ENCODE measurements around the gene MYPN. TPM values are rescaled to one million over a fixed set of nuclear protein-coding genes. Genes with fewer than 3 reads are reported as not detected.

MYPN gene
- total RNA-seq, 1 donor from 2014 or later, result 124 TPM

DNA sequence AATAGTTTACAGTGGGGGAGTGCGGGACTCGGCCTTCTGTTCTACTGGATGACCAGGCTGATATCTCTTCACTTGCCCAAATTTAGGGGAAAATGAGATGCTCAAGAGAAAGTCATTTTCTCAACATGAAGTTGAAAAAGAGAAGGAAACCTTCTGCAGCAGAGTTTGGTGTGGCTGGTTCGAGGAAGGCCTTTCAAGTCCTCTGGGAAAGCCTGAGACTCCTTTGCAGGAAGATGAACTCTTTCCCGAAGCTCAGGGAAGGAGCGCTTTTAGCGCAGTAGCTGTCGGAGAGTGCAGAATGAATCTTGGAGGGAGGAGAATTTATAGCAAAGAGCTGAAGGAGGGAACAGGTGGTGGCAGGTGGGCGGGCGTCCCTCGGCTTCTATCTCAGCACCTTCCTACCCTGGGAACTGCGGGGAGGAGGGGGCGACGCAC, 122.5 kb downstream of the MYPN start, which contains the start of gene ATOH7:
TSS of gene ATOH7 (minus strand) at position 297 of the 435 bp plus-strand sequence. CDS start 436 bp downstream, outside the sequence.
- Histone ChIP-seq H3K9me3 (replicated peaks) (no peaks in the 10 kb centered on the region), H3K36me3 (no peaks in the 10 kb centered on the region), H3K4me3 (peak within 1 kb of the TSS; percentile 75), H3K27me3 (ENCODE audit: low read depth) (peaks cover 2% of the 10 kb centered on the region), H3K27ac (replicated peaks) (peak within 1 kb of the TSS; percentile 76), H3K4me1 (peaks cover 8% of the 10 kb centered on the region)
- intact Hi-C loops (cut with micrococcal nuclease), result no loop called here
- DNase-seq, result no peak
- TF ChIP-seq, protein P1, sequence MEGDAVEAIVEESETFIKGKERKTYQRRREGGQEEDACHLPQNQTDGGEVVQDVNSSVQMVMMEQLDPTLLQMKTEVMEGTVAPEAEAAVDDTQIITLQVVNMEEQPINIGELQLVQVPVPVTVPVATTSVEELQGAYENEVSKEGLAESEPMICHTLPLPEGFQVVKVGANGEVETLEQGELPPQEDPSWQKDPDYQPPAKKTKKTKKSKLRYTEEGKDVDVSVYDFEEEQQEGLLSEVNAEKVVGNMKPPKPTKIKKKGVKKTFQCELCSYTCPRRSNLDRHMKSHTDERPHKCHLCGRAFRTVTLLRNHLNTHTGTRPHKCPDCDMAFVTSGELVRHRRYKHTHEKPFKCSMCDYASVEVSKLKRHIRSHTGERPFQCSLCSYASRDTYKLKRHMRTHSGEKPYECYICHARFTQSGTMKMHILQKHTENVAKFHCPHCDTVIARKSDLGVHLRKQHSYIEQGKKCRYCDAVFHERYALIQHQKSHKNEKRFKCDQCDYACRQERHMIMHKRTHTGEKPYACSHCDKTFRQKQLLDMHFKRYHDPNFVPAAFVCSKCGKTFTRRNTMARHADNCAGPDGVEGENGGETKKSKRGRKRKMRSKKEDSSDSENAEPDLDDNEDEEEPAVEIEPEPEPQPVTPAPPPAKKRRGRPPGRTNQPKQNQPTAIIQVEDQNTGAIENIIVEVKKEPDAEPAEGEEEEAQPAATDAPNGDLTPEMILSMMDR (IDR thresholded peaks at IDR 0.05; ENCODE audit: borderline replicate concordance), result no peak

DNA sequence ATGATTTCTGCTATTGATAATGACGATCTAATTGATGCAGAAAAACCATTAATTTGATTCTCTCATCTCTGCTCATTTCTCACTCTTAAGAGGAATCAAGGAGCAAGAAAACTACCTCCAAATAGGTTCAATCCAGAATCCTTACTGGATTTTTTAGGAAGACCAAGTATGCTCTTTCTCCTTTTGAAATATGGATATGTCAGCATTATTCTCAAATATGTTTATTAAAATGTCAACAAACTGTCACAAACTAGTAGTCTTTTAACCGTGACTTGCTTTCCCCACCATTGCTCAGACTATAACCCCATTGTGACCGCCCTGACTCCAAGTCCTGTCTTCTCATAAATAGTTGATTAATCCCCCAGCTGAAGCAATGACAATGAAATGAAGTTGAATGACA, 123.8 kb downstream of the MYPN start:
- Histone ChIP-seq H3K27ac (replicated peaks) (no peak overlapping the region), H3K4me3 (no peak overlapping the region), H3K9me3 (replicated peaks) (no peaks in the 10 kb centered on the region), H3K27me3 (ENCODE audit: low read depth) (no peaks in the 10 kb centered on the region), H3K4me1 (peaks cover 8% of the 10 kb centered on the region), H3K36me3 (no peaks in the 10 kb centered on the region)
- no peak for DNase-seq
- intact Hi-C loops (cut with micrococcal nuclease), result no loop called here
- TF ChIP-seq, protein P1 (IDR thresholded peaks at IDR 0.05; ENCODE audit: borderline replicate concordance), result no peak

DNA sequence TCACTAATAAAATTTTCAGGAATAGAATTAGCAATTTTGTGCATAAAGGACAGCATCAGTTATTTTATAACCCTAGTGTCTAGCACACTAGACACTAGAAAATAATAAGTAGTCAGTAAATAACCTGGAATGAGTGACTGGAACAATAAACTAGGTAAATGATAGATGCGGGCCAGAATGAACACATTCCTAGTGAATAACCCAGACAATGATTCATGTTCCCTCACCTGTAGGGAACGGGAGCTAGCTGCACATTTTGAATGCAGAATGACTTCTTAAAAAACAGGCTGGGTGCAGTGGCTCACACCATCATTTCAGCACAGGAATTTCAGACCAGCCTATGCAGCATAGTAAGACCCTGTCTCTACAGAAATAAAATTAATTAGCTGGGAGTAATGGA, 125.8 kb downstream of the MYPN start:
- no peaks in the 10 kb centered on the region for H3K27me3 ChIP-seq (ENCODE audit: low read depth)
- no peak overlapping the region for H3K4me3 ChIP-seq
- TF ChIP-seq, protein P1 (IDR thresholded peaks at IDR 0.05; ENCODE audit: borderline replicate concordance), result no peak
- H3K27ac ChIP-seq (replicated peaks), result no peak overlapping the region
- no peak for DNase-seq
- peaks cover 8% of the 10 kb centered on the region for H3K4me1 ChIP-seq
- no peaks in the 10 kb centered on the region for H3K36me3 ChIP-seq
- intact Hi-C loops (cut with micrococcal nuclease), result no loop called here
- no peaks in the 10 kb centered on the region for H3K9me3 ChIP-seq (replicated peaks)

DNA sequence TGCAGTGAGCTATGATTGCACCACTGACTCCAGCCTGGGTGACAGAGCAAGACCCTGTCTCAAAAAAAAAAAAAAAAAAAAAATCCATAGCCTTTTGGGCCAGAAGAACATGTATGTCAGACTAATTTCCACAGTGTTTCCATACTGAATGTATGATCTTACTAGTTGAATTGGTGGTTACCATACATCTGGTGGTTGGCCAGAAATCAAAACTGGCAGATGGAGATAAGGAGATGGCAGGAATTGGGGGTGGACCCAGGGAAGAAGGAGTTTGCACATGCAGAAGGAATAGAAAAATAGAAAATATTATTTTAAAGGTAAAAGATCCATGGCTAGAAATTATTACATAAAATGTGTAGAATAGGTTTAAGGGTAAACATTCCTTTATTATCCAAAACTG, 126.3 kb downstream of the MYPN start:
- TF ChIP-seq, protein P1 (IDR thresholded peaks at IDR 0.05; ENCODE audit: borderline replicate concordance), result no peak
- Histone ChIP-seq H3K4me1 (peaks cover 7% of the 10 kb centered on the region), H3K9me3 (replicated peaks) (no peaks in the 10 kb centered on the region), H3K27ac (replicated peaks) (no peak overlapping the region), H3K36me3 (no peaks in the 10 kb centered on the region), H3K4me3 (no peak overlapping the region), H3K27me3 (ENCODE audit: low read depth) (no peaks in the 10 kb centered on the region)
- no peak for DNase-seq
- intact Hi-C loops (cut with micrococcal nuclease), result no loop called here

DNA sequence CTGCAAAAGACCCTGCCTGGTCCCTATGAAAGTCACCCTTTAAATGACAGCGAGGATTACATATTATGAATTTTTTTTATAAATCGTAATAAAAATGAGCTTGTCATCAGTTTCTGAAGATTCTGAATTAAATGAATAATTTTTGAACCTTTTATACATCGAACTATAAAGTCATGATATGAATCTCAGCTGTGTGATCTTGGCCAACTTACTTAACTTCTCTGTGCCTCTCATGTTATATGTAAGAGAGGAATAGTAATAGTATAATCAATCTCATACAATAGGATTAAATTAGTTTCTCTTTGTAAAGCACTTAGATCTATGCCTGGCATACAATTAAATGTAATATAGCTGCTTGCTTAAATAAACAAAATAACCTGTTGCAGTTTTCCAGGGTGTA, 127.9 kb downstream of the MYPN start:
- Histone ChIP-seq H3K36me3 (no peaks in the 10 kb centered on the region), H3K27ac (replicated peaks) (no peak overlapping the region), H3K4me3 (no peak overlapping the region), H3K27me3 (ENCODE audit: low read depth) (no peaks in the 10 kb centered on the region), H3K9me3 (replicated peaks) (no peaks in the 10 kb centered on the region), H3K4me1 (no peaks in the 10 kb centered on the region)
- TF ChIP-seq, protein P1 (IDR thresholded peaks at IDR 0.05; ENCODE audit: borderline replicate concordance), result no peak
- DNase-seq, result no peak
- intact Hi-C loops (cut with micrococcal nuclease), result no loop called here
